Psoas muscle (tissue), 8 donors: Measurements from ENCODE around the gene USP10. TPM values are rescaled to one million over a fixed set of nuclear protein-coding genes. Genes with fewer than 3 reads are reported as not detected.

Experiments
- ATAC-seq, 4 donors: fragments of 200-7000 bp; cut with Tn5 transposase; one replicate each; pipeline ENCODE4 v1.9.1; 2020; ENCODE audit warnings: moderate library complexity in 3 of 4, mild to moderate bottlenecking in 2 of 4
- DNase-seq, 2 donors: peaks; one replicate each; pipeline ENCODE4 v3.0.0-alpha.2; 2020
- H3K27ac ChIP-seq: fragments of 200-600 bp; one replicate; pipeline ENCODE4 v1.8.0; 2022
- H3K27me3 ChIP-seq, 3 donors: fragments of 200-600 bp in 1 of 3; one replicate each; pipeline versions ENCODE4 v1.6.1 to v1.8.0; 2013 to 2022; ENCODE audit warnings: low read length in 2 of 3, mild to moderate bottlenecking in 2 of 3, moderate library complexity in 1 of 3; ENCODE audit not compliant: insufficient read depth in 3 of 3
- H3K36me3 ChIP-seq, 2 donors: fragments of 200-600 bp in 1 of 2; one replicate each; pipeline versions ENCODE4 v1.6.1 to v1.8.0; 2013 to 2022; ENCODE audit warnings: low read depth in 1 of 2, mild to moderate bottlenecking in 1 of 2, moderate library complexity in 1 of 2; ENCODE audit not compliant: insufficient read depth in 1 of 2
- H3K4me1 ChIP-seq: fragments of 200-600 bp; one replicate; pipeline ENCODE4 v1.8.0; 2022
- H3K4me3 ChIP-seq: fragments of 200-600 bp; one replicate; pipeline ENCODE4 v1.8.0; 2022; ENCODE audit warnings: mild to moderate bottlenecking
- H3K9me3 ChIP-seq: fragments of 200-600 bp; one replicate; pipeline ENCODE4 v1.8.0; 2022
- WGBS, 3 donors: extraction: QIAGEN DNeasy Blood & Tissue Kit; methylation state at CpG; one replicate each; pipeline versions ENCODE4 v1.1.6 to v1.1.7; 2013; 5-methylcytosine and 5-hydroxymethylcytosine counted together
- intact Hi-C, 2 donors: fragments of 100-400 bp; cut with DNase I; formaldehyde crosslinking; loops; one replicate each; pipeline versions ENCODE4 v1.11.0 to v1.14.2; 2022
- polyA plus RNA-seq, 3 donors: library from polyadenylated mRNA; stranded (reverse); fragments of 200-250 nt; gene quantifications; one replicate each; pipeline ENCODE4 v1.2.3, GENCODE V29; 2013
- total RNA-seq, 4 donors: library from RNA; stranded (reverse); fragmentation: NEBNext Ultra II Directional in 2 of 4; extraction: Animal tissue kit (Norgen Biotek cat#: 25700) in 2 of 4; gene quantifications; one replicate each; pipeline versions ENCODE4 v1.2.1 to v1.2.4, GENCODE V29; 2021 to 2023
- TF ChIP-seq, protein P1 (sequence below): fragments of 200-600 bp; IDR thresholded peaks from one replicate; pipeline ENCODE4 v1.8.0; 2022; ENCODE audit warnings: antibody characterized with exemption
- donor health status: healthy with polysubstance abuse.
- donor health status: DM: no; HTN: no; CAD: no; lungs with moderate emphysema.
- donor health status: Bipolar disorder and iron deficiency.
- donor health status: healthy.
- donor health status: DM: yes; HTN: yes; CAD: no.
- donor health status: DM: no; HTN: no; CAD: no.
- donor health status: DM: no; HTN: no; CAD: no.
- donor health status: DM: yes; HTN: yes; CAD: no.

Gene USP10
- total and polyA plus RNA-seq, 7 donors, result 33.9 to 93.0 (median 69.2) TPM

DNA sequence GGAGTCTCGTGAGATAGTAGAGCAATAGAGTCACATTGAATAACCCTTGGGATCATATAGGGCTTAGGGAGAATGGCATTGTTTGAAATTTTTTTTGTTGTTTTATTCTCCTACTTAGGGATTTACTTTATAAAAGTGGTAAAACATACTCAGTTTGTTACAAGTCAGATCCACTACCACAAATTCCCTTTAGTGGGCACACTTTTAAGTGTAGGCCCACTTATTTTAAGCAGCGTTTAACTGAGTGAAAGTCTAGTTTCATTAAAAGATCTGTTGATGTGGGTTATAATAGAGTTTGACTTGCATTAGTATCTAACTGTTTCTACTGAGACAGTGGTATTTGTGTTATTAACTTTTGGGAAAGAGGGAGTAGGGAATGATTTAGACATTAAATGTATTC lies 49.3 kb downstream of the USP10 start:
- Histone ChIP-seq H3K4me3 (no peak overlapping the region), H3K4me1 (peaks cover 20% of the 10 kb centered on the region), H3K27me3 (no peaks in the 10 kb centered on the region), H3K27ac (no peak overlapping the region), H3K36me3 (peaks cover 2 to 18% of the 10 kb centered on the region in 2 donors), H3K9me3 (no peaks in the 10 kb centered on the region)
- intact Hi-C loops, result no loop called here
- 95 to 96% (median 95%) methylated on average over 2 of the region's 2 CpGs for WGBS, 3 donors
- TF ChIP-seq, protein P1, sequence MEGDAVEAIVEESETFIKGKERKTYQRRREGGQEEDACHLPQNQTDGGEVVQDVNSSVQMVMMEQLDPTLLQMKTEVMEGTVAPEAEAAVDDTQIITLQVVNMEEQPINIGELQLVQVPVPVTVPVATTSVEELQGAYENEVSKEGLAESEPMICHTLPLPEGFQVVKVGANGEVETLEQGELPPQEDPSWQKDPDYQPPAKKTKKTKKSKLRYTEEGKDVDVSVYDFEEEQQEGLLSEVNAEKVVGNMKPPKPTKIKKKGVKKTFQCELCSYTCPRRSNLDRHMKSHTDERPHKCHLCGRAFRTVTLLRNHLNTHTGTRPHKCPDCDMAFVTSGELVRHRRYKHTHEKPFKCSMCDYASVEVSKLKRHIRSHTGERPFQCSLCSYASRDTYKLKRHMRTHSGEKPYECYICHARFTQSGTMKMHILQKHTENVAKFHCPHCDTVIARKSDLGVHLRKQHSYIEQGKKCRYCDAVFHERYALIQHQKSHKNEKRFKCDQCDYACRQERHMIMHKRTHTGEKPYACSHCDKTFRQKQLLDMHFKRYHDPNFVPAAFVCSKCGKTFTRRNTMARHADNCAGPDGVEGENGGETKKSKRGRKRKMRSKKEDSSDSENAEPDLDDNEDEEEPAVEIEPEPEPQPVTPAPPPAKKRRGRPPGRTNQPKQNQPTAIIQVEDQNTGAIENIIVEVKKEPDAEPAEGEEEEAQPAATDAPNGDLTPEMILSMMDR, result no peak
- DNase-seq, result no peak
- no peak for ATAC-seq

DNA sequence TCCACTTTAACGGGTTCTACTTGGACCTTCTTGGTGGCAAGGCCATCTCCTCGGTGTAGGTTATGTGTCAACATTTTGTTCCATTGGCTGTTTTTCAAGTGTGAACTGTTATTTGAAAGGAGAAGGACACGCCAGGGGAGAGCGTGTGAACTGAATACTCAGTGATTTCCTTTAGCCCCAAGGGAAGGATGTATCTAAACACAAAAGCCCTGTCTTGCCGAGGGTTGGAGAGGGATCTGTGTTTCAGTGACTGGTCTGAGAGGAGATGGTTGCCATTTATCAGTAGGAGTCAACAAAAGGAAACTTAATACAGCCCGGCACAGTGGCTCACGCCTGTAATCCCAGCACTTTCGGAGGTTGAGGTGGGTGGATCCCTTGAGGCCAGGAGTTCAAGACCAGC lies 50.0 kb downstream of the USP10 start:
- intact Hi-C loops, result loop anchor here (5.0 kb wide), 3 partner anchors 202 to 222 kb away; no protein-coding TSS in a partner anchor
- Histone ChIP-seq H3K9me3 (no peaks in the 10 kb centered on the region), H3K4me3 (no peak overlapping the region), H3K27ac (no peak overlapping the region), H3K27me3 (no peaks in the 10 kb centered on the region), H3K36me3 (peaks cover 2 to 17% of the 10 kb centered on the region in 2 donors), H3K4me1 (peaks cover 27% of the 10 kb centered on the region)
- no peak for DNase-seq
- whole genome bisulfite sequencing, 3 donors, result 50 to 74% (median 59%) methylated on average over 8 of the region's 8 CpGs
- no peak for ATAC-seq
- TF ChIP-seq, protein P1, result no peak

DNA sequence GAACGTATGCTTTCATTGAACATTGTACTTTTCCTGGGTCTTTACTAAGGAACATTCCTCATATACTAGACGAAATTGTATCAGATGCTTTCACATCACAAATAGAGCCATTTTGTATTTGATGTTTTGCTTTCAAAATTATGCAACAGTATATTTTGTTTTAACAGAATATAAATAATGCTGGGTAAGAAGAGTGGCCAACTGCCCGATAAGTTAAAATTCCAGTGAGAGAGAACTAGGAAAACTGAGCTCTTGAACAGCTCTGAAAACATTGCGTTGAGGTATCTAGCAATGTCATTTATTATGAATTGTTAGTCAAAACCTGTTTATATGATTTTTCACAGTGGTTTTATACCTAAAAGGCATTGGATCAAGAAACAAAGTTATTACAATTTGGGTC lies 50.8 kb downstream of the USP10 start:
- H3K4me3 ChIP-seq, result no peak overlapping the region
- ATAC-seq (no peak), DNase-seq (no peak)
- intact Hi-C loops, result loop anchor here (5.0 kb wide), 3 partner anchors 202 to 222 kb away; no protein-coding TSS in a partner anchor
- H3K27me3 ChIP-seq, result no peaks in the 10 kb centered on the region
- peaks cover 2 to 10% of the 10 kb centered on the region in 2 donors for H3K36me3 ChIP-seq
- H3K4me1 ChIP-seq, result peaks cover 27% of the 10 kb centered on the region
- TF ChIP-seq, protein P1, result no peak
- H3K27ac ChIP-seq, result no peak overlapping the region
- WGBS, 3 donors, result 91 to 95% (median 92%) methylated on average over 4 of the region's 4 CpGs
- no peaks in the 10 kb centered on the region for H3K9me3 ChIP-seq

DNA sequence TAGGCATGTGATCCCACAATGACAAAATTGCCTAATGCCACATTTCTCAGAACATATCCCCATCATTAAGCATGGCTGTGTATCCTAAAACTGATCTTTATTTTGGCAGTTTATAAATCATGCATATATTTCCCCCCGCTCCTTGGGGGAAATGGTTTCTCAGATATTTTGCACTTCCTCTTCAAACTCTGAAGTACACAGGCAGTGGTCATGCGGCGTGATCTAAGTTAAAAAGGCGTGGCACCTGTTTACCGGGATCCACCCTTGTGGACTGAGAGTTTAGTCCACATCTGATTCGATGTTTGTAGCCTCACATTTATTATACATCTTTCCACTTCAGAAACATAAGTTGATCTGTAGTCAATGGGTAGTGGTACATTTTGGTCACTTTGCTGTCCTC lies 51.4 kb downstream of the USP10 start:
- peaks cover 27% of the 10 kb centered on the region for H3K4me1 ChIP-seq
- no peak overlapping the region for H3K27ac ChIP-seq
- 82 to 87% (median 82%) methylated on average over 6 of the region's 6 CpGs for WGBS, 3 donors
- ATAC-seq (no peak), DNase-seq (no peak)
- no peaks in the 10 kb centered on the region for H3K27me3 ChIP-seq
- H3K9me3 ChIP-seq, result no peaks in the 10 kb centered on the region
- TF ChIP-seq, protein P1, result no peak
- no peak overlapping the region for H3K4me3 ChIP-seq
- peaks cover under 1 to 3% of the 10 kb centered on the region in 2 donors for H3K36me3 ChIP-seq
- intact Hi-C loops, result loop anchor here (5.0 kb wide), 3 partner anchors 201 to 221 kb away; no protein-coding TSS in a partner anchor

DNA sequence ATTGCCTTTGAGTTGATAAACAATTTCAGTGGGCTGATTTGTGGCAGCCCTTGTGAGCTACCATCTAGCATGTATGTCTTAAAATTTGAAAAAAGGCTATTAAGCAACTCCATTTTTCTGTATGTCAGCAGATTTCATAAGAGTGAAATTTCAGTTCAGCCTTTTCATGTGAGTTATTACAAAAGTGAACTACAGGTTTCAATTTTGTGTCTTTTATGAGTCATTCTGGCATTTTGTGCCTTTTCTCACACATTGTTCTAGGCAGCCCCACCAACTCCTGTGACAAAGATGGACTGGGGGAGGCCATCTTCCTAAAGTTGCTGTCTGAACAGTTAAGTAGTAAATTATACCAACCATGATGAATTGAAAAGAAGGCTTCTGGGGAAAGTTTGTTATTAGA lies 52.1 kb downstream of the USP10 start:
- Histone ChIP-seq H3K27me3 (no peaks in the 10 kb centered on the region), H3K27ac (no peak overlapping the region), H3K36me3 (no peaks in the 10 kb centered on the region), H3K9me3 (no peaks in the 10 kb centered on the region), H3K4me1 (peaks cover 27% of the 10 kb centered on the region), H3K4me3 (no peak overlapping the region)
- ATAC-seq (no peak), DNase-seq (no peak)
- TF ChIP-seq, protein P1, result no peak
- intact Hi-C loops, result loop anchor here (5.0 kb wide), 3 partner anchors 200 to 220 kb away; no protein-coding TSS in a partner anchor
